H1 (cell line): ENCODE results near the gene CDH26. TPM values are rescaled to one million over a fixed set of nuclear protein-coding genes. Genes with fewer than 3 reads are reported as not detected.

ENCODE experiments used
- CTCF ChIA-PET: fragments of 300-600 bp; sonication (Branson Sonifier 250); formaldehyde crosslinking; loops from one replicate; lab custom pipeline; 2021; ENCODE audit not compliant: partially characterized antibody; lab: Charles Lee
- POLR2A ChIA-PET: fragments of 300-600 bp; sonication (Branson Sonifier 250); formaldehyde crosslinking; loops from one replicate; lab custom pipeline; 2021; ENCODE audit warnings: inconsistent platforms; ENCODE audit not compliant: partially characterized antibody; lab: Charles Lee
- DNase-seq, 2 experiments: peaks; one replicate each; pipeline versions ENCODE4 v3.0.0 to v3.0.0-alpha.2; 2010 to 2022; ENCODE audit warnings: low spot score in 2 of 2, low read depth in 1 of 2, mixed read lengths in 1 of 2
- FAIRE-seq: peaks from 2 replicates; lab custom pipeline; 2011; peaks lifted over from hg19 to GRCh38; lab: Jason Lieb, UNC
- H2AFZ ChIP-seq: 2 replicates; pipeline ENCODE4 v1.8.1; 2012; ENCODE audit warnings: low read length, inconsistent platforms
- H2AK5ac ChIP-seq: 2 replicates; pipeline ENCODE4 v1.6.1; 2013; ENCODE audit warnings: low read depth, low read length
- H2BK120ac ChIP-seq: replicated peaks from 2 replicates; pipeline ENCODE3; 2013; ENCODE audit warnings: low read depth, low read length, inconsistent platforms
- H2BK12ac ChIP-seq: 2 replicates; pipeline ENCODE4 v1.6.1; 2013; ENCODE audit warnings: low read depth, low read length
- H2BK15ac ChIP-seq: 2 replicates; pipeline ENCODE4 v1.6.1; 2013; ENCODE audit warnings: low read length
- H2BK20ac ChIP-seq: 2 replicates; pipeline ENCODE4 v1.6.1; 2013; ENCODE audit warnings: low read length
- H2BK5ac ChIP-seq: 2 replicates; pipeline ENCODE4 v1.6.1; 2013; ENCODE audit warnings: low read depth, low read length
- H3K14ac ChIP-seq: 2 replicates; pipeline ENCODE4 v1.6.1; 2013; ENCODE audit warnings: inconsistent platforms; ENCODE audit not compliant: insufficient read length
- H3K18ac ChIP-seq: 2 replicates; pipeline ENCODE4 v1.6.1; 2013; ENCODE audit warnings: low read length; ENCODE audit errors: extremely low read depth
- H3K23ac ChIP-seq: 2 replicates; pipeline ENCODE4 v1.6.1; 2013; ENCODE audit warnings: inconsistent platforms; ENCODE audit not compliant: insufficient read length
- H3K23me2 ChIP-seq: 2 replicates; pipeline ENCODE4 v1.6.1; 2013; ENCODE audit warnings: low read depth, low read length
- H3K27ac ChIP-seq: 2 replicates; pipeline ENCODE4 v1.6.1; 2011; ENCODE audit warnings: low read depth, low read length, inconsistent platforms
- H3K27me3 ChIP-seq, 4 experiments: replicated peaks in 1 of 4; 1 replicate in 1 of 4; 2 replicates in 3 of 4; pipeline versions ENCODE4 v1.6.1 to v1.8.1; 2011 to 2013; ENCODE audit warnings: low read length in 3 of 4, mild to moderate bottlenecking in 3 of 4, inconsistent platforms in 2 of 4, mixed read lengths in 2 of 4, moderate library complexity in 1 of 4; ENCODE audit not compliant: control insufficient read depth in 3 of 4, insufficient read depth in 3 of 4; ENCODE audit errors: extremely low read depth in 1 of 4
- H3K36me3 ChIP-seq, 4 experiments: 2 replicates each; pipeline versions ENCODE4 v1.6.1 to v1.8.1; 2011 to 2013; ENCODE audit warnings: mild to moderate bottlenecking in 4 of 4, low read length in 3 of 4, moderate library complexity in 2 of 4, control low read depth in 1 of 4, inconsistent platforms in 1 of 4; ENCODE audit not compliant: insufficient read depth in 4 of 4, control insufficient read depth in 2 of 4
- H3K4ac ChIP-seq: replicated peaks from 2 replicates; pipeline ENCODE3; 2013; ENCODE audit warnings: low read length, low read depth, mixed read lengths, inconsistent platforms; ENCODE audit not compliant: insufficient read length
- H3K4me1 ChIP-seq, 4 experiments: replicated peaks in 1 of 4; 1 replicate in 1 of 4; 2 replicates in 3 of 4; pipeline versions ENCODE4 v1.6.1 to v1.8.1; 2011 to 2013; ENCODE audit warnings: low read length in 3 of 4, inconsistent platforms in 2 of 4, mixed read lengths in 1 of 4; ENCODE audit not compliant: insufficient read depth in 4 of 4, control insufficient read depth in 3 of 4
- H3K4me2 ChIP-seq, 2 experiments: 2 replicates each; pipeline versions ENCODE4 v1.6.1 to v1.8.1; 2011 to 2013; ENCODE audit warnings: low read depth in 2 of 2, low read length in 2 of 2, control low read depth in 1 of 2, inconsistent platforms in 1 of 2, mild to moderate bottlenecking in 1 of 2; ENCODE audit not compliant: insufficient read depth in 1 of 2
- H3K4me3 ChIP-seq, 4 experiments: fragments of 200-600, 300-600 bp in 1 of 4; sonication (generic), shearing (Covaris generic), sonication (Bioruptor Twin) in 1 of 4; 2 replicates each; pipeline versions ENCODE4 v1.5.1 to v1.8.1; 2011 to 2016; ENCODE audit warnings: low read length in 4 of 4, low read depth in 3 of 4, control low read depth in 2 of 4, inconsistent platforms in 2 of 4, mild to moderate bottlenecking in 2 of 4, mixed read lengths in 1 of 4, moderate library complexity in 1 of 4; ENCODE audit not compliant: insufficient read depth in 2 of 4; ENCODE audit errors: extremely low read depth in 1 of 4
- H3K56ac ChIP-seq: replicated peaks from 2 replicates; pipeline ENCODE3; 2013; ENCODE audit warnings: low read depth, mild to moderate bottlenecking, mixed read lengths, low read length, inconsistent platforms; ENCODE audit not compliant: insufficient read length
- H3K79me1 ChIP-seq: 2 replicates; pipeline ENCODE4 v1.6.1; 2013; ENCODE audit warnings: low read depth, low read length, control low read depth
- H3K79me2 ChIP-seq, 2 experiments: 2 replicates each; pipeline versions ENCODE4 v1.6.1 to v1.8.1; 2012 to 2013; ENCODE audit warnings: low read length in 2 of 2, mild to moderate bottlenecking in 2 of 2, inconsistent platforms in 1 of 2; ENCODE audit not compliant: insufficient read depth in 2 of 2, control insufficient read depth in 1 of 2
- H3K9ac ChIP-seq, 4 experiments: replicated peaks in 1 of 4; 1 replicate in 1 of 4; 2 replicates in 3 of 4; pipeline versions ENCODE4 v1.6.1 to v1.8.1; 2011 to 2013; ENCODE audit warnings: low read depth in 3 of 4, low read length in 3 of 4, control low read depth in 2 of 4, mild to moderate bottlenecking in 2 of 4, moderate library complexity in 2 of 4, inconsistent platforms in 1 of 4; ENCODE audit errors: extremely low read depth in 1 of 4
- H3K9me3 ChIP-seq, 2 experiments: 2 replicates each; pipeline versions ENCODE4 v1.6.1 to v1.8.1; 2012 to 2013; ENCODE audit warnings: mild to moderate bottlenecking in 2 of 2, moderate library complexity in 2 of 2, control low read depth in 1 of 2, inconsistent platforms in 1 of 2, low read depth in 1 of 2, low read length in 1 of 2, mixed read lengths in 1 of 2; ENCODE audit not compliant: insufficient read depth in 2 of 2
- H4K20me1 ChIP-seq, 2 experiments: replicated peaks in 1 of 2; 2 replicates each; pipeline versions ENCODE3 to v1.8.1; 2011 to 2013; ENCODE audit warnings: inconsistent platforms in 2 of 2, low read length in 2 of 2, mild to moderate bottlenecking in 1 of 2; ENCODE audit not compliant: insufficient read depth in 2 of 2, control insufficient read depth in 1 of 2
- H4K5ac ChIP-seq: 2 replicates; pipeline ENCODE4 v1.6.1; 2013; ENCODE audit warnings: low read length, low read depth, mixed read lengths, inconsistent platforms; ENCODE audit not compliant: insufficient read length
- H4K8ac ChIP-seq: 2 replicates; pipeline ENCODE4 v1.8.0; 2013; ENCODE audit warnings: mild to moderate bottlenecking, moderate library complexity, low read length, inconsistent platforms; ENCODE audit not compliant: insufficient read depth; ENCODE audit errors: extremely low read depth
- H4K91ac ChIP-seq: replicated peaks from 2 replicates; pipeline ENCODE3; 2013; ENCODE audit warnings: low read length, mixed read lengths, inconsistent platforms; ENCODE audit not compliant: insufficient read length
- EP300 ChIP-seq, 2 experiments: IDR thresholded peaks; 1 replicate in 1 of 2; 2 replicates in 1 of 2; pipeline ENCODE4 v1.6.1; 2011 to 2012; ENCODE audit warnings: low read depth in 2 of 2, low read length in 2 of 2, mild to moderate bottlenecking in 2 of 2, borderline replicate concordance in 1 of 2, inconsistent platforms in 1 of 2, moderate library complexity in 1 of 2
- WGBS, 2 experiments: shearing (Covaris generic) in 1 of 2; methylation state at CpG; one replicate each; pipeline versions ENCODE4 v1.1.6 to v1.1.7; 2013 to 2015; ENCODE audit warnings: low lambda C conversion rate in 2 of 2, mixed read lengths in 2 of 2, inconsistent platforms in 1 of 2, low coverage in 1 of 2, missing lambda C conversion rate in 1 of 2; ENCODE audit not compliant: insufficient replicate concordance in 2 of 2, insufficient coverage in 1 of 2, insufficient read length in 1 of 2; ENCODE audit errors: extremely low coverage in 1 of 2, missing lambda C conversion rate in 1 of 2; 5-methylcytosine and 5-hydroxymethylcytosine counted together
- polyA plus RNA-seq, 7 experiments: library from polyadenylated mRNA; depleted of rRNA in 3 of 7; stranded (reverse) in 5 of 7; unstranded in 2 of 7; fragments of >200 nt in 5 of 7; fragments of 200-250 nt in 2 of 7; gene quantifications; 1 replicate in 5 of 7; 2 replicates in 1 of 7; 4 replicates in 1 of 7; pipeline versions ENCODE4 v1.2.1 to v1.2.3, GENCODE V29; 2011 to 2013; ENCODE audit warnings: missing spikeins in 2 of 7, mixed read lengths in 2 of 7
- total RNA-seq: library from RNA; stranded (reverse); fragmentation: NEBNext Ultra II Directional; extraction: Animal tissue kit (Norgen Biotek cat#: 25700); gene quantifications from 2 replicates; pipeline ENCODE4 v1.2.1, GENCODE V29; 2021

The CDH26 gene
- total and polyA plus RNA-seq, 2 of the 8 experiments (the other 6 are each of a cell fraction or from before 2014, with no cell fraction given), result 1.5 to 1.7 TPM

DNA sequence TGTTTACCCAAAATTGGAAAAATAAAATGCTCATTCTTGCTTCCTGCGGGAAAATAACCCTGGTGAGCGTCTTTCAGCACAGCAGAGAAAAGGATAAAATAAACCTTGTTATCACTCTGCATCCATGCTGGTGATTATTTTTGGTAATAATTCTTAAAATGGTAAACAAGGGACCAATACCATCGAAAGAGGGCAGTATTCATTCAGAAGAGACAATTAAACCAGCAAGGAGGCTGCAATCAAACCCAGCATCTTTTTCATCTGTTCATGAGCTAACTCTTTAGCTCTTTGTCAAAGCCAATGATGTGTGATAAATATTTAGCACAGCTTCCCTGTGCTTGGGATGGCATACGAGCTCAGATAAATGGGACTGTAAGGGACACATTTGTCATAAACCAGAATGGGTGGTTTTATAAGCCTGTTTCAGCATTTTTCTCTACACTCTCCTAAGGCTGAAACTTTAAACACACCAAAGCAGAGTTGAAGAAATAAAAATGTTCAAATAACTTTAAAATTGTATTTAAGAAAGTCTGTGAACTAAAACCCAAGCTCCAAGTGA lies 34.4 kb downstream of the CDH26 start:
- Histone ChIP-seq H4K91ac (no peak overlapping the region), H3K79me2 (no peaks in the 10 kb centered on the region), H3K4me3 (no peak overlapping the region), H3K4me1 (peaks cover 2 to 12% (median 6%) of the 10 kb centered on the region in 4 experiments; a peak in 5 of 7 replicates), H2BK12ac (no peak overlapping the region), H3K27me3 (0 out of 7 replicates have a peak, but pooled peaks cover 0 to 2% (median 0%) of the 10 kb centered on the region in 4 experiments), H3K79me1 (no peaks in the 10 kb centered on the region), H3K4ac (no peak overlapping the region), H2BK20ac (no peak overlapping the region), H3K18ac (no peak overlapping the region; the same call in 1 of the 2 replicates), H3K4me2 (no peak overlapping the region), H3K9me3 (no peaks in the 10 kb centered on the region), H3K23ac (no peak overlapping the region), H3K9ac (no peak overlapping the region), H3K23me2 (peaks cover 8% of the 10 kb centered on the region), H3K27ac (no peak overlapping the region), H4K20me1 (no peaks in the 10 kb centered on the region)
- WGBS, 2 experiments, result 88% methylated on average over 4 of the region's 4 CpGs; no CpG with 5 or more reads in 1 of the 2 experiments
- CTCF ChIA-PET, result interaction anchor here (0.8 to 4.1 kb wide), 4 partner anchors 17 to 218 kb away, joined by 3 to 12 read pairs (median 6); no protein-coding TSS in a partner anchor
- no peak for FAIRE-seq
- TF ChIP-seq EP300 (IDR thresholded peaks at IDR 0.05; ENCODE audit: borderline replicate concordance in 1 of 2, low read depth in 2 of 2, low read length in 2 of 2), result no peak
- TF ChIP-seq, all 59 proteins: peak for 0
- no peak overlapping the region for H4K8ac ChIP-seq
- H2BK15ac ChIP-seq, result no peak overlapping the region
- no peaks in the 10 kb centered on the region for H3K36me3 ChIP-seq
- no peak overlapping the region for H2BK5ac ChIP-seq
- H2BK120ac ChIP-seq, result no peak overlapping the region
- H3K56ac ChIP-seq, result no peak overlapping the region
- H3K14ac ChIP-seq, result no peak overlapping the region
- DNase-seq, result no peak
- H2AK5ac ChIP-seq, result no peak overlapping the region
- POLR2A ChIA-PET, result no interaction called here
- H4K5ac ChIP-seq, result no peak overlapping the region
- H2AFZ ChIP-seq, result no peak overlapping the region
